GM19463 (cell line): ENCODE results near the gene TRABD2B.

Experiments used
- ATAC-seq: cut with Tn5 transposase; IDR thresholded peaks from one replicate; pipeline ENCODE4 v1.9.1; 2021; ENCODE audit warnings: mild to moderate bottlenecking, moderate library complexity; ENCODE audit not compliant: unreplicated experiment

TRABD2B gene

DNA sequence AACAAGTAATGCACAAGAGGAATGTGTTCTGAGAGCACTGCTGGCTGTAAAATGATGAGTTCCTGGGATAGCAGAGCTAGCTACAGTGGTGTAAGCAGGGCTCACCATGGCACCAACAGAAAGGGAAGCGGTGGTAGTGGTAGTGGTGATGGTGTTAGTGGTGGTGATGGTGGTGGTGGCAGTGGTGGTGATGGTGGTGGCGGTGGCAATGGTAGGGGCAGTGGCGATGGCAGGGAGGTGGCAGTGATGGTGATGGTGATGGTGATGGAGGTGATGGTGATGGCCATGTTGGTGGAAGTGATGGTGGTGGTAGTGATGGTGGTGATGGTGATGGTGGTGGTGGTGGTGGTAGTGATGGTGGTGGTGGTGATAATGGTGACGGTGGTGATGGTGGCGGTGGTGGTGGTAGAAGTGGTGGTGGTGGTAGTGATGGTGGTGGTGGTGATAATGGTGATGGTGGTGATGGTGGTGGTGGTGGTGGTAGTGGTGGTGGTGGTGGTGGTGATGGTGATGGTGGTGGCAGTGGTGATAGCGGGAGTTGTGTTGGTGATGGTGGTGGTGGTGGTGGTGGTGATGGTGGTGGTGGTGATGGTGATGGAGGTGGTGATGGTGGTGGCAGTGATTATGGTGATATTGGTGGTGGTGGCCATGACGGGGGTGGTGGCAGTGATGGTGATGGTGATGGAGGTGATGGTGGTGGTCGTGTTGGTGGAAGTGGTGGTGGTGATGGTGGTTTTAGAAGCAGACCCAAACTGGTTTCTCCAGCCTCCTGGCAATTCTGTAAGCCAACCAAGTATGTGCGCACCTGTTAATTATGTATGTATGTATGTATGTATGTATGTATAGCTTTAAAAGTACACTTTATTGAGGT is 254.1 kb downstream of the TRABD2B start:
- no peak for ATAC-seq

DNA sequence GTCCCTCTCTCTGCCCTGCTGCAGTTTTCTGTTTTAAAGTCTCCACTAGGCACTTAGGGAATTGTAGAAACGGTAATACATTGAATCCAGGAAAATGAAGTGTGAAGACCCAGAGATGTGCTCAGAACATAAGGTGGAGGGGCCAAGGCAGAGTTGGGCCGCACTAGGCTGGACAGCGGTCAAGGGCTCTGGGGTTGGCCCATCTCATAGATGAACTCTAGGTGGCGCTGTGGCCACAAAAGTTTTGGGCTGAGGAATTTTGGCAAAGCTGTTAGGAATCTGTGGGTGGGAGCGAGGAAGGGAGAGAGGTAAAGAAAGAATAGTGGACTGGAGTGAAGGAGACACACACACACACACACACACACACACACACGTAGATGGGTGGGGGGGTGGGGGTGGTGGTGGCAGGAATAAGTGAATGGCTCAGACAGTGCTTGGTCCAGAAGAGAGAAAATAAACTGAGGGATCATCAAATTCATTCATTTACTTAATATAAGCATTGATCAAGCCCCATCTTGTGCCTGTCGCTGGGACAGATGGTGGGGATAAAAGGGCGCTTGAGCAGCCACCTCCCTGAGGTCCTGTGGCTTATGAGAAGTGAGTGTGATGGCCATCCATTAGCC is 258.5 kb downstream of the TRABD2B start:
- no peak for ATAC-seq

DNA sequence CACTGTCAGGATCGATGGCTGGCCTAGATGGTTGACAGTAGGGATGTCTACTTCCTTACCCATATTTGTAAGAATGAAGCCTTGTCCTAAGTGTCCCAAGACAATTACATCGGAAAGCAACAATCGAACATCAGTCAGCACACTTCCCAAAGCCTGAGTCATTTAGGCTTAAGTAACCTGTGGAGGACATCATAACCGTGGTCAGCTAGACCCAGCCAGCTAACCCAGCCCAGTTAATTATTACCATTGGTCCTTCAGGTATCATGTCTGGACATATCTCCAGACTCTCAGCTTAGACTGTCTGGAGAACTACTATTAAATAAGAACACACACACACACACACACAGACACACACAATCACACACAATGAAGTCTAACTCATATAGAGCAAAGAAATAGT is 264.7 kb downstream of the TRABD2B start:
- ATAC-seq = no peak

DNA sequence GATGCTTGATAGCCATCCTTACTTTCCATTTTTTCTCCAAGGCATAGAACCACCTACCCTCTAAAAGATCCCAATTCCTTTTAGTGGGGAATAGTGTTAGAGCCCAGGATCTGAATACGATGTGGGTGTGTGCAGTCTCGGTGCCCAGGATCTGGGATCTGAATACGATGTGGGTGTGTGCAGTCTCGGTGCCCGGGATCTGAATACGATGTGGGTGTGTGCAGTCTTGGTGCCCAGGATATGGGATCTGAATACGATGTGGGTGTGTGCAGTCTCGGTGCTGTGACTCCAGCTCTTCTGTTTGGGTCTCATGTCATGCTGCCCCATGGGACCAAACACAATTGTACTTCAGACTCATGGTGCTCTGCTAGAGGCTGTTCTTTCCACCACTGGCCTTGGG is 265.5 kb downstream of the TRABD2B start:
- ATAC-seq = no peak

DNA sequence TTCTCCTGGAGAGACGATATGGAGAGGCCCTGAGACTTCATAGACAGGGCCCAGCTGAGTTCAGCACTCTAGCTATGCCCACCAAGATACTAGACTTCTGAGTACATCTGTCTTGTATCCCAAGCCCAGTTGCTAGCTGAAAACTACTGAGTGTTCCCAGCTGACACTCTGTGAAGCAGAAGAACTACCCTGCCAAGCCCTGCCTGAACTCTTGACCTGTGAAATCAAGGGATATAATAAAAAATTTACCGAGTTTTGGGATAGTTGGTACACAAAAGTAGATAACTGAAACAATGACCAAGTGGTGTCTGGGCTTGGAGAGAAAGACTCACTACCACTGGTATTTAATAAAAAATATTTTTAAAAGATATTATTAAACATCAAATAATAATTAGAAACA is 267.5 kb downstream of the TRABD2B start:
- ATAC-seq = no peak

DNA sequence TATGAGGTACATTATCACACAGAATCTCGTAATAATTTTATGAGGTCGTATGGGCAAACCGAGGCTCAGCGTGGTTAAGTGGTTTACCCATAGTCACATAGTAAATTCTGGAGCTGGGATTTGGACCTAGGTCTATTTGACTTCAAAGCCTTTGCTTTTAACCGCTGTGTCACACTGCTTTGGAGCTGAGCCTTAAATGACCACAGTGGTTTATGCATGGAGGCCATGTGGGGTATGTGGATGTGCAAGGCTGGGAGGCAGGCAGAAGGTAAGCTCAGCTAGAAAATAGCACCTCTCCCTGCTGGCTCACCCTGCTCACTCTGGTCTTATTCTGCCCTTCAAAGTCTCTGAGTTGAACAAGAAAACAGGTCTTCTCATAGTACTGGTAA is 269.5 kb downstream of the TRABD2B start:
- ATAC-seq = no peak

DNA sequence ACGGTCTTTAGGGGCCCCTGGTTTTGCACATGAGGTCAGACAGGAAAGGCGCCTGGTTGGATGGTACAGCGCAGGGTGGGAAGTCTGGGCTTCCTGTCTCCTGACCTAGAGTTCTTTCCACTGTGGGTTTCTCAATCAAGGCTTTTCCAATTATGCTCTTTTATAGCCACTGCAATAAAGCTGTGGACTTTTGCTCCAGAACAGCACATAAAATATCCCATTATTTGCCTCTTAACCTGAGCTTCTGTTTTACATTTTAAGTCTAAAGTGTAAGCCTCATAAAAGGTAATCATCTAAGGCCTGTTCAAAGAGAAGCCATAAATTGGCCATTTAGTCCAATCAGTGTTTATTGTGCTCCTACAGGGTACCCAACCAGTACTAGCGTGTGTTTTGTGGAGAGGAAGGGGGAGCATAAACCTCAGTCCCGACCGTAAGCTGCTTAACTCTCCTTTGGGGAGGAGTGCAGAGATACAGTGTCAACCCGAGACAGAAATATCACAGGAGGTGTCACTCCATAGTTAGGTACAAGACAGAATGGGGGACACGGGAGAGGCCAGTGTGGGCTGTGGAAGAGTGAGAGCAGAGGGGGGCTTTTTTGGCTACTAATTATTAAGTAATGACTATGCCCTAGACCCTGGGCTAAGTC is 270.0 kb downstream of the TRABD2B start:
- no peak for ATAC-seq

DNA sequence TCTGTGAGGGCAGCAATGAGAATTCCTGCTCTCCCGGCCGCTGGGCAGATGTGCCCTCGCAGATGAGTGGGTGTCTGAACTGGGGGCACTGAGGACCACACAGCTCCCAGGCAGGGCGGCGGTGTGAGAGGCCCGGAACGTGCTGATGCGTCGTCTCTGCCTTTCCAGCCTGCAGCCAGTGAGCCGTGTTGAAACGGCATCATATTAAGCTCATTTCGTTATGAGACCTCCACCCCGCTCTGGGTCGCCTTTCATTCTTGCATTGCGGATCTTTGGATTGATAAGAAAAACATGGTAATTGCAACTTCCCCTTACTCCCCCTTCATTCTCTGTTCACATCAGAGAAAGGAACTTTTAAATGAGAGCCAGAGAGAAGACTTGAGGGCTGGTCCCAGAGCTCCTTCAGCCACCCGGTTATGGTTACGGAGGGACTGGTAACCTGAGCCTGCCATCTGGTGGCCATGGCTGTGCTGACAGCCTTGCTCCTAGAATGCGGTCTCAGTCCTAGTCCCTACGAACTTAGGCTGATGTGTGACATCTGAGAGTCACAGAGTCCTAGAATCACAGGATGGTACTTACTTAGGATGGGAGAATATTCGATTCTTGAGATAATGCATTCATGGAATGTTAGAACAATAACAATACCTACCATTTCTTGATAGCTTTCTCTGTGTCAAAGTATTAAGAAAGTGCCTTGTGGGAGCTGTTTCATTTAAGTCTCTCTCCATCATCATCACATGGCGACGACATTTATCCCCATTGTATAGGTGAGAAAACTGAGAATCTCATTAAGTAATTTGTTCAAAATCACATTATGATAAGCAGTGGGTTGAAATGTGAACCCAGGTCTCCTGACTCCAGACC is 271.0 kb downstream of the TRABD2B start:
- peak; percentile 99 for ATAC-seq

DNA sequence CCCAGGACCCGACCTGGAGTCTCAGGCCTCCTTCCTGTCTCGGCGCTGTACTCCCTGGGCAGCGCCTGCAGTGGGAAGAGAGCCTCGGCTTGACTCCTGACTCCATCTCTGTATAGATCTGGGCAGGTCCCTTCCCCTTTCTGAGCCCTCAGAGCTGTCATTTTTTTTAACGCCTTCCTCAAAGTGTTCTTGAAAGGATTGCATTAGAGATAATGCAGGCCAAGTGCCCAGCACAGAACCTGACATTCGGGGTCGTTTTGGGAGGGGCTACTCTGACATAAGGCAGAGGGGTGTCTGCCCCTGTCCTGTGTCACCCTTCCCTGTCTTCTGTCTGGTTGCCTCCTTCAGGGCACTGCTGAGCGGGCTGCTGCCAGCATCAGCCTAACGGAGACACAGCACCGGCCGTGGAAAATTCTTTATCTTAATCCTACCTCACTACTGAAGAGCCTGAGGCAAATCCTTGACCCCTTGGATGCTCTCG is 271.6 kb downstream of the TRABD2B start:
- no peak for ATAC-seq

DNA sequence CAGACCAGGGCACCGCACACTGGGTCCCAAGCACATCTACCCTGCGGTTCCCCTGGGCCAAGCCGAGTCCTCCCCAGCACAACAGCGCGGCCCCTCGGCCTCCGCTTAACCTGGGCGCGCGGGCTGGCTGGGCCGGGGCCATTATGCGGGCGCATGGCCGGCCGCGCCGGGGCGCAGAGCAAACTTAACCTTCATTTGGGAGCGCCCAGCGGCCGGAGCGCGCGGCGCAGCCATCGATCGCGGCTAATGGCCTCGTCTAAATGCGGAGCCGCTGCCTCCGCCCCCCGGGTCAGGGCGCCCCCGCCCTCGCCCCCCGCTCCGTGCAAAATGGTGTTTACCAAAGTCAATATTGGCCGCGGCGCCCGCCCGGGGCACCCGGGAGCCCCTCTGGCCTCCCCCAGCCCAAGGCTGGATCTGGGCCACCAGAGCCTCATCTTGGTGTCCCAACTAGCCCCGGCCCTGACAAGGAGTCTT is 272.1 kb downstream of the TRABD2B start:
- ATAC-seq = no peak

DNA sequence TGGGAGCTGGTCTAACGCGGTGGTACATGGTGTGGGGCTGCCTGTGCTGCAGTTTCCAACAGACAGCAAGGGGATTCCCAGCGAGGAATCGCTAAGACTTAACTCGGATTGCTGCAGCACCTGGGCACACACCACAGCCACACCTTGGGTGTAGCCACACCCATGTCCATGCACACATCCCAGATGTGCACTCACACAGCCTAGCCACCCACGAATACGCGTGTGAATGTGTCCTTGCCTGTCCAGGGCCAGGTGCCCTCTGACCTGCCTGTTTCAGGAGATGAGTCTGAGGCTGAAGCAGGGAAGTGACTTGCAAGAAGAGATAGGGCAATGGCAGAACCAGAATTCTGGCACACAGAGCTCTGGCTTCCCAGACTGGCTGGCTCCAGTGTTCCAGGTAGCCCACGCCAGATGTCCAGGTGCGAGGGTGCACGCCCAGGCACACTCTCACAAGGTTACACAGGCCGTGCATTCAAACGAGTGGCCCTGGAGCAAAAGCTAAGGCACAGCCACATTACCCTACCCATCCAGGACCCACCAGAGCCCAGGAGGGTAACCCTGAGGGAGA is 272.7 kb downstream of the TRABD2B start:
- no peak for ATAC-seq

DNA sequence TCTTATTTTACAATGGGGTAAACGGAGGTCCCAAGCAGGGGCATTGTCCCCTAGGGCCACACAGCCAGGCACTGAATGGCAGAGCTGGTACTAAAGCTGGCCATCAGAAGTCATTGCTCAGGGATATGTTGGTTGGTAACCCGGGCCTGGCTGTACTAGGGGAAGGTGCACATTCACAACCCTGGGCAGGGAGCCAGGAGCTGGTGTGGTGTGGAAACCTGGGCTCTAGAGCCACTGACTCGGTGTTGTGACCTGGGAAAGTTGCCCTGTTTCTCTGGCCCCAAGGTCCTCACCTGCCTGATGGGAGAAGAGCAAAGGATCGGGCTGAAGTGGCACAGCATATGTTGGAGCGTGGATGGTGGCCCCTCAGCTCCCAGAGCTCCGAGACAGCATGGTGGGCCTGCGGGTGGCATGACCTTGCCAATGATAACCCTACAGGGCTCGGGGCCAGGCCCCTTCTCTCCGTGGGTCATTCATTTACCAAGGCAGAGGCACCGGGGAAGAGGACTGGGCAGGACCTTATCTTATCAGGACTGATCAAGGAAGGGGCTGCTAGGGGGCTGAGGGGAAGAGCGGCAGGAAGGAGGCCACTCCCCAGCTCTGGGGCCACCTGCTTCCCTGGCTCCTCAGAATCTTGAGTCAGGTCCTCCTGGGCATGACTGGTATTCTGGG is 274.1 kb downstream of the TRABD2B start:
- no peak for ATAC-seq

DNA sequence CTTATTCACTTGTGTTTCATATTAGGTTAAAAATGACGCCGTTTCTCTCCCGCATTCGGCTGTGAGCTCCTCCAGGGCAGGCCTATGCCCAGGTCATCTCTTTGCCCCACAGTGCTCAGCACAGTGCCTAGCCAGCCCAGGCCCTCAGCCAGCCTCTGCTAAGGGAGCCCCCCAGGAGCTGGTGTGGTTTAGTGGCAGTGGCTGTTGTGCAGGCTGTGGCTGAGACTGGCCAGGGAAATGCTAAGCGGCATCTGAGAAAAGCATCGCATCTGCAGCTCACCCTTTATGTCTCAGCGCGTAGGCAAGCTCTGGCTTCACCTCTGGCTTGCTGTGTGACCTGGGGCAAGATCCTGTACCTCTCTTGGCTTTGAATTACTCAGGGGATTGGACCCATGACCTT is 275.1 kb downstream of the TRABD2B start:
- no peak for ATAC-seq

DNA sequence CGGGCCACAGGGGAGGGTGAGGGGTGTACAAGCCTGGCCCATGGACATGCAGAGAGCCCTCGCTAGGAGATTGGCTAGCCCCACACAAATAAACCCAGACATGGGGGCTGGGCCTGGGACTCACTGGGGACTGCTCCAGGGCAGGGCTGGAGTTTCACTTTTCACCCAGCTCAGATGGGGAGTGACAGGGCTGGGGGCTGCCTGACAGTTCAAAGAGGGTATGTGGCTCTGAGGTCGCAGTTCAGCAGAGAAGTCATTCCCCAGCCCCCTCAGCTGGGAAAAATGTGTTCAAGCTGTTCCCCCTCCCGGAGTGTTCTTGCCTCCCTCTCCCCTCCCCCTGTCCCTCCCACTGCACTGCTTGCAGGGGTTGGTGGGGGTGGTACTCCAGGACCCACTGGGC is 277.1 kb downstream of the TRABD2B start:
- no peak for ATAC-seq

DNA sequence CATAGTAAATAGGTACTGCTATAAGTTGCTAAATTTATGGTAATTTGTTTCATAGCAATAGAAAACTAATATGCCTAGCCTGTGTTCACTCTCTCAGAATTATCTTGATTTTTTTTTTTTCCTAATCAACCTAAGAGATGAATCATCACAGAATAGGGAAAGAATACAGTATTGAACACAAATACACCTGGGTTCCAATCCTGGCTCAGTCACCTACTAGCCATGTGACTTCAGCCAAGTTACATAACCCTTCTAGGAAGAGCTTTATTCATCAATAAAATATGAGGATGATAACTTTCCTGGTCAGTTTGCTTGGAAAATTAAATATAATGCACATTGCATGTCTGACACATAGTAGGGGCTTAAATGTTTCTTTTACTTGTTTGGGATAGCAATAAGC is 279.8 kb downstream of the TRABD2B start:
- no peak for ATAC-seq

DNA sequence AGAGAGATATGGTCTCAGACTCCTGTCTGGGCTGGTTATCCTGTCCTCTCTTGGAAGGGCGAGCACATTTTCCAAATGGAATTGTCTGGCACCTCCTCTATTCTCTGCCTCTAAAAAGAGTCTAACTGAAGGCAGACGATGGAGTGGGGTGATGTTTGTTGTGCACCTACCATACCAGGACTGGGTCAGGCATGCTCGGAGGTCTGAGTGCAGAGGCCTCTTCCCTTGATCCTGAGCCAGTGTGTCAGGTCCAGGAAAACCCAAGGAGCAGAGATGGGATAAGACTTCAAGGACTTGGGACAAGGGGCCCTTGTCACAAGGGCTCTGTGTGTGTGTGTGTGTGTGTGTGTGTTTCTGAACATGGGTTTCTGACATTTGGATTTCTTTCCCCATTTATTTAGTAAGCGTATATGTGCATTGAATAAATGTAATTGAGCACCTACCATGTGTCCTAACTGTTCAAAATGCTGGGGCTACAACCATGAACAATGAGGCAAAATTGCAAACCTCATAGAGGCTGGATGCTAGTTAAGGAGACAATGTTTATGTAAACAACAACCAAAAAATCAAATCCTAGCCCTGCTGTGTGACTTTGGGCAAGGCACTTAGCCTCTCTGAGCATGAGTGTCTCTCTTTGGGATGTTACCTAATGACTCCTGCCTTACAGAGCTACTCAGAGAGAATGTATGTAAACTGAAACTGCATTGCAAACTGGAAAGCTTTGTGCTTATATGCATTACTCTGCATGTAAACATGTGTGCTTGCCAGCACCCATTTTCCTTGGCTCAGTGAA is 283.0 kb downstream of the TRABD2B start:
- no peak for ATAC-seq

DNA sequence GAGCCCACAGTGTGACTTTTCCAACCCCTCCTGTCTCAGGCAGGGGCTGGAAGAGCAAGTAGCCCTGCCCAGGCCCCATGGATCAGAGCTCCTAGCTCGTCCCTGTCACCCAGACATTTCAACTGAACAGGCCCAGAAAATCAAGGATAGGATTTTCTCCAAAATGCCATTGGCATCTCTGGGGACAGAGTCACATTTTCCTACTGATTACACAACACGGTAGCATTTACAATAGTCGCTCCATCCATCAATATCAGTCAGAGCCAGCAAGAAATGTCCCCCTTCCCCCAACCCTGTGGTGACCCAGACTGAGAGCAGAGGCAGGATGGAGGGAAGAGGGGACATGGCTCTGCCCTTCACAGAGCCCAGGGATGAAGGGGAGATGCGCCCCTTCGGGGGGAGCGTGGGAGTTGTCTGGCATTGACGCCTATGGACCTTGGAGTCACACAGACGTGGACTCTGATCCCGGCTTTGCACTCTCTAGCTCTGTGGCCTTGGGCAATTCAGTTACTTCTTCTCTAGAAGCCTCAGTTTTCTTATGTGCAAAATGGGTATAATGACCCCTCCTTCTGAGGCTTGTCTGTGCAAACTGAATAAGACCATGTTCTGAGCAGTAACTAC is 283.7 kb downstream of the TRABD2B start:
- no peak for ATAC-seq

DNA sequence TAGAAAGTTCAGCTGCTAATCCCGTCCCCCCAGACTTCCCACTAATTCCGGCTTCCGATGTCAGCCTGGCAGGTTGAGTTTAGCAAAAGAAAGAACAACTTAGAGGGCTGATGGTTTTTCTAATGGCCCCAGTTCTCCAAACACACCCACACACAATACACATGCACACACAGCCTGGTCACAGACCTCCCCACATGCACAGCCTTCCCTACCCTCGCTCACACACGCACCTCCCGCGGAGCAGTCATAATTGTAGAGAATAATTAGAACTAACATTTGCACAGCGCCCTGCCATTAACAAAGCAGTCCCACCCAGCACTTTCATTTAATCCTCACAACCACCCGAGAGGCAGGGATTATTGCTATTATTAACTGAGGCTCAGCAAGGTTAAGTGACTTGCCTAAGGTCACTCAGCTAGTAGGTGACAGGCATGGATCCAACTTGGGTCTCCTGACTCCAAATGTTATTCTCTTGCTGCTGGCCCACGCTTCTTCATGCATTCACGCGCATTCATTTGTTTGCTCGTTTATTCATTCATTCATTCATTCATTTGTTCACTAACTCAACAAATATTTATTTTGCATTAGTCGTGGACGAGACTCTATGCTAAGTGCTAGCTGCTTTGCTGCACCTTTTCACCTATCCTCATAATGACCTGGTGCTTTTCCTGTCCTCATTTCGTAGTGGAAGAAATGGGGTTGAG is 284.4 kb downstream of the TRABD2B start:
- ATAC-seq = no peak
